NCI-H748 (cell line): ENCODE measurements around the gene PRDX2.

Experiments
- DNase-seq: peaks from one replicate; lab custom pipeline; 2025; ENCODE audit not compliant: unreplicated experiment; lab: John Stamatoyannopoulos, UW

Gene PRDX2

GRCh38 chr19:12754465-12755196, 47.0 kb downstream of the PRDX2 start:
- no peak for DNase-seq

DNA sequence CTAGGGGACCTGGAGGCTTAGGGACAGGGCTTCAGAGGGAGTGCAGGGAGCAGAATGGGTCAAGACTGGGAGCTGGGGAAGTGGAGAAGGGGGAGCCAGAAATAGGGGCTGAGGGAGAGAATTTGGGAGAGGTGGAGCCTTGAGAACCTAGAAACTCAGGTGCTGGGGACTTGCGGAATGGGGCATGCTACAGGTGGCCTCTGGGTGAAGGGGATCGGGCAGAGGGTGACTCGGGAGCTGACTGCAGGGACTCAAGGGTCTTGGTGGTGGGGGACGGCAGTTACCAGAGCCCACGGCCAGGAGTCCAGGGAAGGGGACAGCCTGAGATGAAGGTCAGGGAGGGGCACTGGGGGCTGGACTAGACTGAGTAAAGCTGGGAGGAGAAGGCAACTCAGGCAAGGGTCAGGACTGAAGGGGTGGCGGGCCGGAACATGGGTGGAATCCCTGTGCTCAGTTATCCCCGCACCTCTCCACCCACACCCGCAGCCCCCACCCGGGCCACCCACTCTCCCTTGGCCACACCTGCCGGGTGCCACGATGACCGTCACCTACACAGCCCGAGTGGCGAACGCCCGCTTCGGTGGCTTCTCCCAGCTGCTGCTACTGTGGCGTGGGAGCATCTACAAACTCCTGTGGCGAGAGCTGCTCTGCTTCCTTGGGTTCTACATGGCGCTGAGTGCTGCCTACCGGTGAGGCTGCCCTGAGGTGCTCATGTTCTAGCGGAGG, 49.4 kb downstream of the PRDX2 start:
- no peak for DNase-seq

DNA sequence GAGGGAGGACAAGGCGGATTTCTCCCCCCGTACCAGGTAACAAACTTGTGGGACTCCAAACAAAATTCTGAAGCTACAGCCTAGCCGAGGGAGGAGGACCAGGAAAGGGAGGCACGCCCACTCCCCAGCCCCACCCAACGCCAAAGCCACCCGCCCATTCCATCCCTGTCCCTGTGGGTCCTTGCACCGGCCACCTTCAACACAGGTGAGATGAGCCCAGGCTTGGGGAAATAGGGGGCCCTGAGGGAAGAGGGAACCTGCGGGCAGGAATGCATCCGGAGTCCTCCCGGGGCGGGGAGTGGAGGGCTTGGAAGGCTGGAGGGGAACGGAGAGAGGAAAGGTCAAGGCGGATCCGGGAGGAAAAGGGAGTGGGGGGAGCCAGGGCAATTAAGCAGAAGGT, 50.0 kb downstream of the PRDX2 start, which contains the start of gene BEST2:
BEST2 (plus strand) TSS at position 157 of the 400 bp plus-strand sequence. CDS start 802 bp downstream, outside the sequence.
- no peak for DNase-seq

DNA sequence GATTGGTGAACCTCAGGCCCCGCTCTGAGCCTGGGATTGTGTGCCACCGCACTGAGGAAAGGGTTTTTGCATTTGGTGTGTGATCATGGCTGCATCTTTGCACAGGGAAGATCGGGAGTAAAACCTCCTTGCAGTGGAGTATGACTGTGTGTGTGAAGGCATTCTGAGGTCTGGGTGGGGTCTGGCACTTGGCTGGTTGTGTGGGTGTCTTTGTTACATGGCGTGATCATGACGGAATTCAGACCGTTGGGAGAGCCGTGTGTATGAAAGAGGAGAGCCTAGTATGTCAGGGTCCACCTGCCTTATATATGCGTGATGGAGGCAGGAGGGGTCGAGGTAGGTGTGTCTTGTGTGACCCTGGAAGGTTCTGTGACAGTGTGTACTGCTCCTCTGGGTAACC, 50.7 kb downstream of the PRDX2 start:
- no peak for DNase-seq

GRCh38 chr19:12749938-12750521, 51.6 kb downstream of the PRDX2 start:
- DNase-seq = peak; percentile 54

GRCh38 chr19:12748489-12748888, 53.1 kb downstream of the PRDX2 start:
- no peak for DNase-seq
